Astrocyte (in vitro differentiated cells and primary cell): ENCODE data around the gene DACT2. TPM values are rescaled to one million over a fixed set of nuclear protein-coding genes. Genes with fewer than 3 reads are reported as not detected.

ENCODE experiments used
- DNase-seq: peaks from one replicate; pipeline ENCODE4 v3.0.0-alpha.2; 2010; ENCODE audit warnings: low read depth
- FAIRE-seq: peaks from 2 replicates; lab custom pipeline; 2011; peaks lifted over from hg19 to GRCh38; lab: Jason Lieb, UNC
- H2AFZ ChIP-seq: 2 replicates; pipeline ENCODE4 v1.6.0; 2012; ENCODE audit warnings: low read depth, low read length, inconsistent platforms
- H3K27ac ChIP-seq: 2 replicates; pipeline ENCODE4 v1.5.1; 2011; ENCODE audit warnings: low read depth, low read length, inconsistent platforms
- H3K27me3 ChIP-seq: 2 replicates; pipeline ENCODE4 v1.6.0; 2011; ENCODE audit warnings: low read length, inconsistent platforms; ENCODE audit not compliant: insufficient read depth
- H3K36me3 ChIP-seq: 2 replicates; pipeline ENCODE4 v1.5.1; 2011; ENCODE audit warnings: low read length, inconsistent platforms; ENCODE audit not compliant: insufficient read depth
- H3K4me1 ChIP-seq: 2 replicates; pipeline ENCODE4 v1.5.1; 2011; ENCODE audit warnings: low read length, inconsistent platforms; ENCODE audit not compliant: insufficient read depth
- H3K4me2 ChIP-seq: 2 replicates; pipeline ENCODE4 v1.6.0; 2012; ENCODE audit warnings: low read length, inconsistent platforms
- H3K4me3 ChIP-seq: 2 replicates; pipeline ENCODE4 v1.5.1; 2011; ENCODE audit warnings: low read depth, mild to moderate bottlenecking, low read length, inconsistent platforms; ENCODE audit not compliant: insufficient read depth
- H3K79me2 ChIP-seq: 2 replicates; pipeline ENCODE4 v1.6.0; 2012; ENCODE audit warnings: mild to moderate bottlenecking, low read length, inconsistent platforms; ENCODE audit not compliant: insufficient read depth
- H3K9ac ChIP-seq: 2 replicates; pipeline ENCODE4 v1.6.0; 2012; ENCODE audit warnings: mild to moderate bottlenecking, low read length, inconsistent platforms
- H3K9me3 ChIP-seq: 2 replicates; pipeline ENCODE4 v1.5.1; 2012; ENCODE audit warnings: low read depth, mild to moderate bottlenecking, low read length, inconsistent platforms; ENCODE audit not compliant: insufficient read depth
- H4K20me1 ChIP-seq: 2 replicates; pipeline ENCODE4 v1.6.0; 2012; ENCODE audit warnings: low read length, inconsistent platforms; ENCODE audit not compliant: insufficient read depth
- H3K27ac Mint-ChIP-seq: one replicate; pipeline ENCODE4 v1.8.0; 2021; ENCODE audit warnings: mild to moderate bottlenecking, mixed read lengths; ENCODE audit not compliant: unreplicated experiment
- H3K27me3 Mint-ChIP-seq: one replicate; pipeline ENCODE4 v1.8.0; 2021; ENCODE audit warnings: low read depth, mixed read lengths; ENCODE audit not compliant: unreplicated experiment
- H3K36me3 Mint-ChIP-seq: one replicate; pipeline ENCODE4 v1.8.0; 2021; ENCODE audit warnings: low read depth, mixed read lengths; ENCODE audit not compliant: unreplicated experiment
- H3K4me1 Mint-ChIP-seq: one replicate; pipeline ENCODE4 v1.8.0; 2021; ENCODE audit warnings: low read depth, mixed read lengths; ENCODE audit not compliant: unreplicated experiment
- H3K4me3 Mint-ChIP-seq: one replicate; pipeline ENCODE4 v1.8.0; 2021; ENCODE audit warnings: mild to moderate bottlenecking, moderate library complexity, mixed read lengths; ENCODE audit not compliant: unreplicated experiment
- H3K9me3 Mint-ChIP-seq: one replicate; pipeline ENCODE4 v1.8.0; 2021; ENCODE audit warnings: mild to moderate bottlenecking, mixed read lengths; ENCODE audit not compliant: unreplicated experiment
- CTCF ChIP-seq: IDR thresholded peaks from 2 replicates; pipeline ENCODE4 v1.5.1; 2011; ENCODE audit warnings: low read depth, mild to moderate bottlenecking, inconsistent platforms, low read length, moderate library complexity; ENCODE audit not compliant: insufficient read depth
- EZH2 ChIP-seq: IDR thresholded peaks from 2 replicates; pipeline ENCODE4 v1.6.1; 2012; ENCODE audit warnings: mild to moderate bottlenecking, low read length, inconsistent platforms; ENCODE audit not compliant: insufficient read depth
- total RNA-seq: library from RNA; stranded (reverse); gene quantifications from 2 replicates; pipeline ENCODE4 v1.2.1, GENCODE V29; 2021

DACT2 gene
- total RNA-seq, 1 donor from 2014 or later = 0.20 TPM

GRCh38 chr6:168362276-168362990 is 42.9 kb upstream of the DACT2 start:
- no peaks in the 10 kb centered on the region for H3K4me1 ChIP-seq
- no peak overlapping the region for H2AFZ ChIP-seq
- no peak overlapping the region for H3K4me2 ChIP-seq
- Mint-ChIP-seq H3K27ac (no peak overlapping the region), H3K9me3 (peaks cover 14% of the 10 kb centered on the region), H3K36me3 (peaks cover 2% of the 10 kb centered on the region), H3K4me1 (no peaks in the 10 kb centered on the region), H3K27me3 (peaks cover 7% of the 10 kb centered on the region), H3K4me3 (no peak overlapping the region)
- no peak for DNase-seq
- no peak overlapping the region for H3K27ac ChIP-seq
- H3K9ac ChIP-seq = no peak overlapping the region
- no peak overlapping the region for H3K4me3 ChIP-seq
- H3K79me2 ChIP-seq = no peaks in the 10 kb centered on the region
- no peaks in the 10 kb centered on the region for H4K20me1 ChIP-seq
- H3K9me3 ChIP-seq = peaks cover 3% of the 10 kb centered on the region
- no peaks in the 10 kb centered on the region for H3K36me3 ChIP-seq
- TF ChIP-seq EZH2 = no peak
- no peak for TF ChIP-seq CTCF
- no peaks in the 10 kb centered on the region for H3K27me3 ChIP-seq
- FAIRE-seq = no peak

GRCh38 chr6:168361766-168362165 is 42.2 kb upstream of the DACT2 start:
- Histone ChIP-seq H3K79me2 (no peaks in the 10 kb centered on the region), H3K4me3 (no peak overlapping the region), H3K4me1 (no peaks in the 10 kb centered on the region), H3K9me3 (peaks cover 3% of the 10 kb centered on the region), H4K20me1 (no peaks in the 10 kb centered on the region), H3K27ac (no peak overlapping the region), H2AFZ (no peak overlapping the region), H3K9ac (no peak overlapping the region), H3K36me3 (no peaks in the 10 kb centered on the region), H3K27me3 (no peaks in the 10 kb centered on the region), H3K4me2 (no peak overlapping the region)
- FAIRE-seq = no peak
- DNase-seq = no peak
- Mint-ChIP-seq H3K27ac (no peak overlapping the region), H3K27me3 (peaks cover 7% of the 10 kb centered on the region), H3K9me3 (peaks cover 14% of the 10 kb centered on the region), H3K36me3 (peaks cover 2% of the 10 kb centered on the region), H3K4me3 (no peak overlapping the region), H3K4me1 (no peaks in the 10 kb centered on the region)
- TF ChIP-seq CTCF (no peak), EZH2 (no peak)

- Histone ChIP-seq H3K36me3 (no peaks in the 10 kb centered on the region), H4K20me1 (no peaks in the 10 kb centered on the region), H3K9me3 (peaks cover 6% of the 10 kb centered on the region), H2AFZ (no peak overlapping the region), H3K4me2 (no peak overlapping the region), H3K4me3 (no peak overlapping the region), H3K9ac (no peak overlapping the region), H3K27me3 (no peaks in the 10 kb centered on the region), H3K4me1 (no peaks in the 10 kb centered on the region), H3K27ac (no peak overlapping the region), H3K79me2 (no peaks in the 10 kb centered on the region)
- FAIRE-seq (no peak), DNase-seq (no peak)
- no peak for TF ChIP-seq EZH2
- no peak for TF ChIP-seq CTCF
- Mint-ChIP-seq H3K9me3 (peaks cover 14% of the 10 kb centered on the region), H3K27me3 (peaks cover 13% of the 10 kb centered on the region), H3K27ac (no peak overlapping the region), H3K4me3 (no peak overlapping the region), H3K36me3 (peaks cover 2% of the 10 kb centered on the region), H3K4me1 (no peaks in the 10 kb centered on the region)
Measured at GRCh38 chr6:168359794-168360193, 40.2 kb upstream of the DACT2 start.
